SKM-1 (cell line): Measurements from ENCODE around the gene SMAD3.
"Not testable (repeated sequence)": the region's sequence is repeated elsewhere in the genome, so short reads cannot be mapped to it uniquely, and the experiment has no call there.

Experiments
- DNase-seq: peaks from one replicate; lab custom pipeline; 2025; ENCODE audit not compliant: unreplicated experiment; lab: John Stamatoyannopoulos, UW

Gene SMAD3

GRCh38 chr15:67108122-67108961, 42.9 kb downstream of the SMAD3 start:
- DNase-seq, result peak; percentile 11

- DNase-seq, result peak; percentile 56
Measured at GRCh38 chr15:67109141-67110034, 44.0 kb downstream of the SMAD3 start.

GRCh38 chr15:67110361-67110781, 45.0 kb downstream of the SMAD3 start:
- DNase-seq, result no peak

GRCh38 chr15:67110958-67111864, 45.8 kb downstream of the SMAD3 start:
- DNase-seq, result no peak

GRCh38 chr15:67114046-67114445, 48.6 kb downstream of the SMAD3 start:
- no peak for DNase-seq

- DNase-seq, result no peak
Measured at GRCh38 chr15:67114846-67115585, 49.6 kb downstream of the SMAD3 start.

- DNase-seq, result no peak
Measured at GRCh38 chr15:67115586-67115969, 50.2 kb downstream of the SMAD3 start.

GRCh38 chr15:67116742-67117141, 51.3 kb downstream of the SMAD3 start:
- no peak for DNase-seq

- no peak for DNase-seq
Measured at GRCh38 chr15:67117370-67117769, 52.0 kb downstream of the SMAD3 start.

- no peak for DNase-seq
Measured at GRCh38 chr15:67118808-67119207, 53.4 kb downstream of the SMAD3 start.

- no peak for DNase-seq
Measured at GRCh38 chr15:67119238-67119846, 53.9 kb downstream of the SMAD3 start.

- DNase-seq, result no peak
Measured at GRCh38 chr15:67120009-67120838, 54.8 kb downstream of the SMAD3 start.

GRCh38 chr15:67120839-67121643, 55.6 kb downstream of the SMAD3 start:
- DNase-seq, result no peak

GRCh38 chr15:67121644-67122605, 56.5 kb downstream of the SMAD3 start:
- DNase-seq, result no peak

- not testable (repeated sequence) for DNase-seq
Measured at GRCh38 chr15:67122816-67123215, 57.4 kb downstream of the SMAD3 start.

GRCh38 chr15:67123291-67123690, 57.9 kb downstream of the SMAD3 start:
- not testable (repeated sequence) for DNase-seq

- DNase-seq, result no peak
Measured at GRCh38 chr15:67124111-67124510, 58.7 kb downstream of the SMAD3 start.
